ENCODE data around the gene TXNDC9. TPM values are rescaled to one million over a fixed set of nuclear protein-coding genes. Genes with fewer than 3 reads are reported as not detected.
"Not testable (repeated sequence)": the region's sequence is repeated elsewhere in the genome, so short reads cannot be mapped to it uniquely, and the experiment has no call there.

Gene TXNDC9
- total RNA-seq, 8 experiments from 2014 or later: 26.7 to 54.4 (median 42.9) TPM

GRCh38 chr2:99299580-99299979 is 36.6 kb downstream of the TXNDC9 start:
- H3K4me1 ChIP-seq (replicated peaks in 1 of 2): no peaks in the 10 kb centered on the region
- WGBS, 10 experiments: 79 to 100% (median 93%) methylated on average over 3 to 7 of the region's 7 CpGs
- no peak for ATAC-seq (replicated peaks in 6 of 8)
- no peak overlapping the region for H3K4me3 ChIP-seq
- in situ Hi-C loops (cut with MboI; ENCODE audit: low pct_unique_long_range_greater_than_20kb in 2 of 9, low sequenced_read_pairs in 9 of 9, unreplicated experiment in 9 of 9): no loop called here
- H3K27ac ChIP-seq: no peak overlapping the region

- Histone ChIP-seq H3K4me1 (replicated peaks in 1 of 2) (no peaks in the 10 kb centered on the region), H3K4me3 (no peak overlapping the region), H3K27ac (no peak overlapping the region)
- ATAC-seq (replicated peaks in 6 of 8): peak in 2 of 8 experiments; percentile 97 to 100
- 40 to 100% (median 90%) methylated on average over 1 to 2 of the region's 2 CpGs; no CpG with 5 or more reads in 1 of the 10 experiments for WGBS, 10 experiments
- in situ Hi-C loops (cut with MboI; ENCODE audit: low pct_unique_long_range_greater_than_20kb in 2 of 9, low sequenced_read_pairs in 9 of 9, unreplicated experiment in 9 of 9): no loop called here
Observed at GRCh38 chr2:99297994-99298393, 38.1 kb downstream of the TXNDC9 start.

GRCh38 chr2:99285526-99285925 is 50.6 kb downstream of the TXNDC9 start:
- WGBS, 10 experiments: 93 to 100% (median 99%) methylated on average over 1 to 7 of the region's 7 CpGs; no CpG with 5 or more reads in 2 of the 10 experiments
- no peak for ATAC-seq (replicated peaks in 6 of 8)
- in situ Hi-C loops (cut with MboI; ENCODE audit: low pct_unique_long_range_greater_than_20kb in 2 of 9, low sequenced_read_pairs in 9 of 9, unreplicated experiment in 9 of 9): no loop called here
- H3K4me1 ChIP-seq (replicated peaks in 1 of 2): no peaks in the 10 kb centered on the region
- no peak overlapping the region for H3K27ac ChIP-seq
- H3K4me3 ChIP-seq: no peak overlapping the region

- no peak for ATAC-seq (replicated peaks in 6 of 8)
- in situ Hi-C loops (cut with MboI; ENCODE audit: low pct_unique_long_range_greater_than_20kb in 2 of 9, low sequenced_read_pairs in 9 of 9, unreplicated experiment in 9 of 9): no loop called here
- no peaks in the 10 kb centered on the region for H3K4me1 ChIP-seq (replicated peaks in 1 of 2)
- H3K4me3 ChIP-seq: no peak overlapping the region
- no peak overlapping the region for H3K27ac ChIP-seq
Observed at GRCh38 chr2:99279969-99280695, 56.0 kb downstream of the TXNDC9 start.

GRCh38 chr2:99278793-99279291 is 57.3 kb downstream of the TXNDC9 start:
- H3K4me3 ChIP-seq: no peak overlapping the region
- ATAC-seq (replicated peaks in 6 of 8): peak in 2 of 8 experiments; percentile 93 to 95
- 0 to 100% (median 83%) methylated on average over 1 to 2 of the region's 2 CpGs; no CpG with 5 or more reads in 3 of the 10 experiments for WGBS, 10 experiments
- H3K27ac ChIP-seq: no peak overlapping the region
- no peaks in the 10 kb centered on the region for H3K4me1 ChIP-seq (replicated peaks in 1 of 2)
- in situ Hi-C loops (cut with MboI; ENCODE audit: low pct_unique_long_range_greater_than_20kb in 2 of 9, low sequenced_read_pairs in 9 of 9, unreplicated experiment in 9 of 9): no loop called here

- H3K4me3 ChIP-seq; H3K27ac ChIP-seq; H3K4me1 ChIP-seq (replicated peaks in 1 of 2); ATAC-seq (replicated peaks in 6 of 8); in situ Hi-C loops (cut with MboI; ENCODE audit: low pct_unique_long_range_greater_than_20kb in 2 of 9, low sequenced_read_pairs in 9 of 9, unreplicated experiment in 9 of 9): not testable (repeated sequence)
- WGBS, 10 experiments: 82 to 100% (median 91%) methylated on average over 2 to 5 of the region's 5 CpGs; no CpG with 5 or more reads in 3 of the 10 experiments
Observed at GRCh38 chr2:99278195-99278765, 57.9 kb downstream of the TXNDC9 start.

GRCh38 chr2:99275882-99276281 is 60.3 kb downstream of the TXNDC9 start:
- in situ Hi-C loops (cut with MboI; ENCODE audit: low pct_unique_long_range_greater_than_20kb in 2 of 9, low sequenced_read_pairs in 9 of 9, unreplicated experiment in 9 of 9): no loop called here
- H3K4me1 ChIP-seq (replicated peaks in 1 of 2): no peaks in the 10 kb centered on the region
- H3K27ac ChIP-seq: no peak overlapping the region
- no peak overlapping the region for H3K4me3 ChIP-seq
- WGBS, 10 experiments: 47 to 100% (median 83%) methylated on average over 1 to 7 of the region's 7 CpGs; no CpG with 5 or more reads in 1 of the 10 experiments
- no peak for ATAC-seq (replicated peaks in 6 of 8)

Other genes starting within 250 kb of the TXNDC9 start
- gene C2orf15, start 194.6 kb downstream of the TXNDC9 start, total RNA-seq: 1 to 10 TPM in 7 of 8 experiments, under 1 TPM in 1; 0.76 to 5.7 (median 3.2) TPM
- 10 to 100 TPM in 6 of 8 experiments, 1 to 10 TPM in 2; 5.6 to 25.2 (median 16.0) TPM for gene TSGA10, start 181.4 kb downstream of the TXNDC9 start, total RNA-seq
- 10 to 100 TPM in 4 of 8 experiments, 1 to 10 TPM in 4; 6.6 to 13.9 (median 10.0) TPM for gene LIPT1, start 181.4 kb downstream of the TXNDC9 start, total RNA-seq
- gene MITD1, start 155.3 kb downstream of the TXNDC9 start, total RNA-seq: 10 to 100 TPM; 16.2 to 51.1 (median 30.0) TPM
- gene MRPL30, start 155.1 kb downstream of the TXNDC9 start, total RNA-seq: 10 to 100 TPM; 39.8 to 62.5 (median 53.3) TPM
- 1 to 10 TPM in 1 of 8 experiments, under 1 TPM in 1, not detected in 6; 0.41 to 1.6 TPM for gene LYG2, start 80.7 kb downstream of the TXNDC9 start, total RNA-seq
- gene LYG1, start 35.1 kb downstream of the TXNDC9 start, total RNA-seq: 1 to 10 TPM in 5 of 8 experiments, under 1 TPM in 1, not detected in 2; 0.72 to 1.5 (median 1.1) TPM
- 10 to 100 TPM; 15.2 to 58.9 (median 26.7) TPM for gene EIF5B, start 1.1 kb upstream of the TXNDC9 start, total RNA-seq
- 10 to 100 TPM; 18.8 to 66.7 (median 34.5) TPM for gene REV1, start 153.7 kb upstream of the TXNDC9 start, total RNA-seq